Cardiac septum (tissue), 1 donor: Measurements from ENCODE around the gene ADISSP. TPM values are rescaled to one million over a fixed set of nuclear protein-coding genes. Genes with fewer than 3 reads are reported as not detected.

ENCODE experiments used
- DNase-seq: peaks from one replicate; pipeline ENCODE4 v3.0.0-alpha.2; 2020; ENCODE audit warnings: low spot score
- intact Hi-C: fragments of 100-400 bp; cut with DNase I; formaldehyde crosslinking; loops from one replicate; pipeline ENCODE4 v1.14.0; 2022
- total RNA-seq: library from RNA; stranded (reverse); fragmentation: NEBNext Ultra II Directional; extraction: Animal tissue kit (Norgen Biotek cat#: 25700); gene quantifications from one replicate; pipeline ENCODE4 v1.2.1, GENCODE V29; 2021
- donor health status: DM: no; HTN: no; CAD: no.

ADISSP gene
- total RNA-seq, 1 donor from 2014 or later = 9.9 TPM

- no peak for DNase-seq
- intact Hi-C loops = no loop called here
These were observed 6.8 kb downstream of the ADISSP start for GRCh38 chr20:3760655-3761348.

GRCh38 chr20:3759884-3760283, 7.7 kb downstream of the ADISSP start:
- DNase-seq = no peak
- intact Hi-C loops = no loop called here

- intact Hi-C loops = no loop called here
- no peak for DNase-seq
These were observed 8.2 kb downstream of the ADISSP start for GRCh38 chr20:3759316-3759823.

DNA sequence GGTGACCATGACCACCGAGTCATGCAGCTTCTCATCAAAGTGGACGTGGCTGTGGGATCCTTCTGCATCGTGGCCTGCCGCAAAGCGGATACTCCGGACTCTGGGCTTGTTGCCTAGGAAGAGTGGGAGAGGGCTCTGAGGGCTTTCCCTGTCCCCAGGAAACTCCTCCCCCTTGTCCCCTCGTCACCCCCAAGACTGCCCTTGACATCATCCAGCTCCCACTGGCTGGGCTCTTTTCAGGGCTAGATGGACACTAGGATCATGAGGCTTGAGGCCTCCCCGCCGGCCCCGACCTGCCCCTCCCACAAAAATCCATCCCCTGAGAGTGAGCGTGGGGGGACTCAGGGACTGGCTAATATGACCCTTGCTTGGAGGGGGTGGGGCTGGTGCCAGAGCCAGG, 9.0 kb downstream of the ADISSP start:
- no peak for DNase-seq
- intact Hi-C loops = no loop called here

DNA sequence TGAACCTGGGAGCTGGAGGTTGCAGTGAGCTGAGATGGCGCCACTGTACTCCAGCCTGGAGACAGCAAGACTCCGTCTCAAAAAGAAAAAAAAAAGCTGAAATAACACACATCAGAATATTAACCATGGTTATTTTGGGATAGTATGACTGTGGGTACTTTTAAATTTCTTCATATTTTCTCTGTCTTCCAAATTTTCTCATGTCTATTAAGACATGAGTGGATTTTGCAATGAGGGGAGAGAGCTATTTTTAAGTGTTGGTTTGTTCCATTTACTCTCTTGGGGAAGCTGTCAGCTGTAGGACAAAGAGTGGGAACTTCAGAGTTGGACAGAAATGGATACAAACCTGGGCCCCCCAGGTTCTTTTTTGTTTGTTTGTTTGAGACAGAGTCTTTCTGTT, 10.3 kb downstream of the ADISSP start:
- no peak for DNase-seq
- intact Hi-C loops = no loop called here

DNA sequence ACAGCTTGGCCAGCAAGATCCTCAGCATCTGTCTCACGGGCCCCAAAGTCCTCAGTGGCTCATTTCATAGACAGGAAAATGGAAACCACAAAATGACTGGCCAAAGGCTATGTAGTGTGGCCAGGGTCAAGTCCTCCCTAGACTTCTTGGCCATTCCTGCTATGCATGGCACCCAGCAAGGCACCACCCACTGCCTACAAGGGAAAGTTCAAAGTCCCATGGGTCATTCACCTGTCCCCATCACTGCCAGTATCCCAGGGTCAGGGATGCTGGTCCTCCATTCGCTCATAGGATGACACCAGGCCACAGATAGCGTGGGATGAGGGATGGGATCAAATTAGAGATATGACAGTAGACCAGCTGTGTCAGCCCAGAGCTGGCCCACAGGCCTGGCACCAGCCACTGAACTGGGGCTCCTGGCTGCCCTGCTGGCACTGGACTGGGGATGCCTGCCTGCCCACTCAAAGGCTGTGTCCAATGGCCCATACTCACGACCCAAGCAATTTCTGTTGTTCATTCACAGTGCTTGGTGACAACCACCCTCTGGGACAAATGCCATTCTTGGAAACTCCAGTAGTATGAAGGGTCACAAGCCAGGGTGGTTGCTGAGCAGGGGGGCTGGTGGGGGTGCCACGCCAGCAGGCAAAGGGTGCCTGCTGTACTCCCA, 11.6 kb downstream of the ADISSP start:
- intact Hi-C loops = no loop called here
- DNase-seq = no peak

DNA sequence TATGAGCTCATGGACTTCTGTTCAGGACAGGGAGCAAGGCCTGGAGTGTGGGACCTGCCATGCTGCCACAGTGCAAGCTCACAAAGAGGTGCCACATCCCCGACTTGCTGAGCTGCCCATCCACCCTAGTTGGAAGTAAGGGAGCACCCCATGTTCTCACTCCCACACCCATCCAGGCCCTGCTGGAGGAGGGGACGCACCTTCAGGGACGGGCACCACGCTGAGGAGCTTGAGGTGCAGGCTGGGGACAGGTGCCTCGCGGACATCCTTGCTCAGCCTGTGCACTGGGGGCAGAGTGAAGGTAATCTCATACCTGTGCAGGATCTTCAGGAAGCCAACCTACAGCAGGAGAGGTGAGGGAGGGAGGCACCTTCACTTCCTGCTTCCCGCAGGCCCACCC, 12.3 kb downstream of the ADISSP start:
- no peak for DNase-seq

GRCh38 chr20:3754276-3754630, 13.3 kb downstream of the ADISSP start:
- DNase-seq = no peak
- intact Hi-C loops = loop anchor here (5.0 kb wide), 1 partner anchor 37 kb away; no protein-coding TSS in a partner anchor

More for the DNA sequence above, 12.3 kb downstream of the ADISSP start:
- intact Hi-C loops = no loop called here

- intact Hi-C loops = loop anchor here (5.0 kb wide), 1 partner anchor 36 kb away; no protein-coding TSS in a partner anchor
- no peak for DNase-seq
These were observed 13.9 kb downstream of the ADISSP start for GRCh38 chr20:3753501-3754275.

- DNase-seq = no peak
- intact Hi-C loops = loop anchor here (5.0 kb wide), 1 partner anchor 36 kb away; no protein-coding TSS in a partner anchor
These were observed 14.5 kb downstream of the ADISSP start for GRCh38 chr20:3753098-3753497.

GRCh38 chr20:3752386-3752759, 15.2 kb downstream of the ADISSP start:
- no peak for DNase-seq
- intact Hi-C loops = loop anchor here (5.0 kb wide), 1 partner anchor 35 kb away; no protein-coding TSS in a partner anchor

DNA sequence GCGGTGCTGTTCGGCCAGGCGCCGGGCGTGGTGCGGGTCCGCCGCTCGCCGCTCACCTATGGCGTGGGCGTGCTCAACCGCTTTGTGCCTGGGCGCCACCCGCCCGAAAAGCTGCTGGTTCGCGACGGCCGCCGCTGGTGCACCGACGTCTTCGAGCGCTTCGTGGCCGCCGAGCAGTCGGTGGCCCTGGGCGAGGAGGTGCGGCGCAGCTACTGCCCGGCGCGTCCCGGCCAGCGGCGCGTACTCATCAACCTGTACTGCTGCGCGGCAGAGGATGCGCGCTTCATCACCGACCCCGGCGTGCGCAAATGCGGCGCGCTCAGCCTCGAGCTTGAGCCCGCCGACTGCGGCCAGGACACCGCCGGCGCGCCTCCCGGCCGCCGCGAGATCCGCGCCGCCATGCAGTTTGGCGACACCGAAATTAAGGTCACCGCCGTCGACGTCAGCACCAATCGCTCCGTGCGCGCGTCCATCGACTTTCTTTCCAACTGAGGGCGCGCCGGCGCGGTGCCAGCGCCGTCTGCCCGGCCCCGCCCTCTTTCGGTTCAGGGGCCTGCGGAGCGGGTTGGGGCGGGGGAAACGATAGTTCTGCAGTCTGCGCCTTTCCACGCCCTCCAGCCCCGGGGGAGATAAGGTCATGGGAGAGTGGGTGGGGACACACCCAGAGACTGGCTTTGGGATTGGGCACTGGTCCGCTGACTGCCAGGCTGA, 15.7 kb downstream of the ADISSP start:
- DNase-seq = peak; percentile 58

DNA sequence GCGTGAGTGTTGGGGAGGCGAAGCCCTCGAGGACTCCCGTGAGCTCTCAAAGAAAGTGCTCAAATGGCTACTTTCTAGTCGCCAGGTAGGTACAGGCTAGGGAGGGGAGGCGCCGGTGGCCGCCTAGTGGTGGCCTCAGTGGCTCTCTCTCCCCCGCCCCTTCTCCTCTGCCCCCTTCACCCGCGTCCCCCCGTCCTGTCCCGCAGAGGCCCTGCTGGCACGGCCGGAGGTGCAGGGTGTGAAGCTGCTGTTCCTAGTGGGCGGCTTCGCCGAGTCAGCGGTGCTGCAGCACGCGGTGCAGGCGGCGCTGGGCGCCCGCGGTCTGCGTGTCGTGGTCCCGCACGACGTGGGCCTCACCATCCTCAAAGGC, 16.3 kb downstream of the ADISSP start:
- intact Hi-C loops = loop anchor here (5.0 kb wide), 1 partner anchor 34 kb away; no protein-coding TSS in a partner anchor
- DNase-seq = no peak

More for the DNA sequence above, 15.7 kb downstream of the ADISSP start:
- intact Hi-C loops = loop anchor here (5.0 kb wide), 1 partner anchor 35 kb away; no protein-coding TSS in a partner anchor

DNA sequence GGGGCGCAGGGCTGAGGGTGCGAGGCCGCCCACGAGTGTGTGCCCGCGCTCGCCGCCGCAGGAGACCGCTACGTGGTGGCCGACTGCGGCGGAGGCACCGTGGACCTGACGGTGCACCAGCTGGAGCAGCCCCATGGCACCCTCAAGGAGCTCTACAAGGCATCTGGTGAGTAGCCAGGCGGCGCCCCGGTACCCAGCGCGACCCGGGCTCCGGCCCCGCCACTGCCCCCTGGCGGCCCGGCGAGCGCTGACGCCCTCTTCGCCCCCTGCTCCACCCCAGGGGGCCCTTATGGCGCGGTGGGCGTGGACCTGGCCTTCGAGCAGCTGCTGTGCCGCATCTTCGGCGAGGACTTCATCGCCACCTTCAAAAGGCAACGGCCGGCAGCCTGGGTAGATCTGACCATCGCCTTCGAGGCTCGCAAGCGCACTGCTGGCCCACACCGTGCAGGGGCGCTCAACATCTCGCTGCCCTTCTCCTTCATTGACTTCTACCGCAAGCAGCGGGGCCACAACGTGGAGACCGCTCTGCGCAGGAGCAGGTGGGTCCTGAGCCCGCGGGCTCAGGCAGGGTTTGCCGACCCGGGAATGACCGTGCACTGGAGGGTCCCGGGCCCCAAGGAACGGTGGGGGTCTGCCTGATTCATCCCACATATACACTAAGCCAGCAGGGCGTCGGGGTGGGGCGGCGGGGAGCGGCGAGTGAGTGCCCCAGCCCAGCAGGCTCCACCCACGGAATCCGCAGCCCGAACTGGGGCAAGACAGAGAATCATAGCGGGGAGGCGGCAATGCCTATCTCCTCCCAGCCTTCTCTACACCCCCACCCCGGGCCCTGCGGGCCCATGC, 17.6 kb downstream of the ADISSP start:
- DNase-seq = no peak

DNA sequence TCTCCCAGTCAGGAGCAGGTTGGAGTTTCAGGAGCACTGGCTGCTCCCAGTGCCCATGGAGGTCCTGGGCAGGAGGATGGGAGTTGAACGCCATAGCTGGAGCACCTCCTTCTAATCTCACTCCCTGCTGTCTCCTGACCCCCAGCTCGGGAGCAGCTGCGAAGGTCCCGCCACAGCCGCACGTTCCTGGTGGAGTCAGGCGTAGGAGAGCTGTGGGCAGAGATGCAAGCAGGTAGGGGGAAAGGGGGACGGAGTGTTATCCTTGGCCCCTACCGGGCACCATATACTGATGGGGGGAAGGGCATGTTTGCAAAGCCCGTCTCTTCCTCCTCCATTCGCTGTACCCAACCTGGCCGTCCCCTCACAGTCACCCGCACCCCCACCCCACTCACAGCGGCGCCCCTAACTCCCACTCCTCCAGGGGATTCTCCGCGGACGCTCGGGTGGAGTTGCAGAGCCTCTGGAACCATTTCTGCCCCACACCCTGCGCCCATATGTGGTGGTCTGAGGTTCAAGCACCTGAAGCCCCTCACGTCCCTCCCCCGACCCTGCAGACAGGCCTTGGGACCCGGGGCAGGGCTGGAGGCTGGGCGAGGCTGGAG, 18.4 kb downstream of the ADISSP start:
- intact Hi-C loops = no loop called here
- DNase-seq = no peak

More for the DNA sequence above, 17.6 kb downstream of the ADISSP start:
- intact Hi-C loops = loop anchor here (5.0 kb wide), 1 partner anchor 33 kb away; no protein-coding TSS in a partner anchor

DNA sequence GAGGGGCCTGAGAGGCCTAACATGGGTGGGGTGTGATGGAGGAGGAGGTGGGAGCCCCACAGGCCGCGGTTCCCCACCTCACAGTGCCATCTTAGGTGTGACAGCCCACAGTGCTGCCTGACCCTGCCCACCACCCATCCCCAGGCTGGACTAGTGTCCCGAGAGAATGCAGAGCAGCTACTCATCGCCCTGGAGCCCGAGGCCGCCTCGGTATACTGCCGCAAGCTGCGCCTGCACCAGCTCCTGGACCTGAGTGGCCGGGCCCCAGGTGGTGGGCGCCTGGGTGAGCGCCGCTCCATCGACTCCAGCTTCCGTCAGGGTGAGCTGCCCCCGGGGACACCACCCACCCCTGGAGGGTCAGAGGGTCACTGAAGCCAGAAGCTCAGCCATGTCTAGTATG, 19.5 kb downstream of the ADISSP start:
- intact Hi-C loops = no loop called here

DNA sequence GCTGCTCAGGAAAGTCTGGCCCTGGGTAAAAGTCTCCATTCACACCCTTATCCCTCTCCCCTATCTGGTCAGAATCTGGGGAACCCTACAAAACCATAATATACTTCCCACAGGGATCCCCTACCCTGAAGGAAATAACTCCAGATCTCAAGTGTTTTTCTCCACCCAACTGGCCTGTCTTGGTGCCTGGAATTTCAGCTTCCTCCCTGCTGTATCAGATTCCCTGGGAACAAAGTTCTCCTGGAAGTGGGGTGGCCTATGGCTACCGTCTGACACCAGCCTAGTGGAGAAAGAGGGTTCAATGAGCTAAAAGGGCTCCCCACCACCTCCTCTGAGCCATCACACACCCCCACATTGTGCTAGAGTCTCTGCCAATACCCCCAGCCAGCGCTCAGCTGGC, 20.1 kb downstream of the ADISSP start:
- DNase-seq = no peak
- intact Hi-C loops = no loop called here

More for the DNA sequence above, 19.5 kb downstream of the ADISSP start:
- no peak for DNase-seq

- no peak for DNase-seq
- intact Hi-C loops = no loop called here
These were observed 21.8 kb downstream of the ADISSP start for GRCh38 chr20:3745686-3746173.
